ENCODE measurements around the gene FCN1.
"Not testable (repeated sequence)": the region's sequence is repeated elsewhere in the genome, so short reads cannot be mapped to it uniquely, and the experiment has no call there.

Gene FCN1

DNA sequence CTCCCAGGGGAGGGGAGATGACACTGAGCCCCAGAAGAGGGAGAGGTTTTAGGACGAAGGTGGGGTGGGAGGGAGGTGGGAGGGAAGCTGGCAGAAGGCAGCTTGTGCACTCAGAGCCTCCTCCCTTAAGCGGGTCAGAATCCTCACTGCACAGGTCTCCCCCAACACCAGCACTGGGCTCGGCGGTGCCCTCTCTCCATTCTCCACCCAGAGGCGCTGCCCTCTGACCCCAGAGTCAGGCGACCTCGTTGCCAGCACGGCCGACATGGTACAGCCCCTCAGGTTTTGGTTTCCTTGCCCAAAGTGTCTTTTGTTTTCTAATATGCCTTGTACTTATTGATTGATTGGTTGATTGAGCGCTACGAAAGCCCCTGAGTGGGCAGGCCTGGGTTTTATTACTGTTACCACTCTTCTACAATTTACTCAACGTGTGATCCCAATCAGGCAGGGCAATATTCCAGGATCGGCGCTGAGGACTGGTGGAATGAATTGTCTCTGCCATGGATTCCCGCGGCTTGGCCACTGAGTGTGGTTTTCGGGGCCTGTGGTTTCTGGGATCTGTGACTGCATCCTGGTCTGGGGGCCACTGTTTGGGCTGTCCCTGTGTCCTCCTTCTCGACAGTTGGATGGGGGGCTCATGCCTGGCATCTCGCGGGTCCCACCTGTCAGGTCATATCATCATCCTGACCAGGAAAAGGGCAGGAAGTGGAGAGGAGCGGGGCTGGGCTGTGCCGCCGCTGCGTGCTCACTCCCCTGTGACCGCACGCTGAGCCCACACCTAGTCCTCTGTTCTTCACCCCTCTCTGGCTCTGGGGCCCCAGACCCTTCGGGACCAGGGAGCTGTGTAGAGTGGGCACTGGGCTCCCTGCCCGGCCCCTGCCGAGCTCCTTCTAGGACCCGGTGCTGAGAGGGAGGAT, 46.7 kb downstream of the FCN1 start:
- no peak for DNase-seq

DNA sequence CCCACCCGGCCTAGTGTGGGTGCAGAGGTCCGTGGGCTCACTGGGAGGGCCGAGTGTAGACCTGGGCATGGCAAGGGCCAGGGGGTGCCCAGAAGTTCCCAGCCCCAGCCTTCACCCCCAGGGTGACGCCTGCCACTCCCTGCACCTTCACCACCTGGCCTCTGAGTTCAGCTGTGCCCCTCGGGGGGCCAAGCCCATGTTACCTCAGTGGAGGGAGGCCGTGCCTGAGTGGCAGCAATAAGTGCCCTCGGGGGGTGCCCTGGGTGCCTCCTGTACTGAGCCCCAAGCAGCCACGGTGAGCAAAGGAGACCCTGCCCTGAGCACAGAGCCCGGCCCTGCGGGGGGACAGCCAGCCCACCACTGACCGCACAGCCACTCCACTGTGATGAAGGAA, 47.4 kb downstream of the FCN1 start:
- no peak for DNase-seq

DNA sequence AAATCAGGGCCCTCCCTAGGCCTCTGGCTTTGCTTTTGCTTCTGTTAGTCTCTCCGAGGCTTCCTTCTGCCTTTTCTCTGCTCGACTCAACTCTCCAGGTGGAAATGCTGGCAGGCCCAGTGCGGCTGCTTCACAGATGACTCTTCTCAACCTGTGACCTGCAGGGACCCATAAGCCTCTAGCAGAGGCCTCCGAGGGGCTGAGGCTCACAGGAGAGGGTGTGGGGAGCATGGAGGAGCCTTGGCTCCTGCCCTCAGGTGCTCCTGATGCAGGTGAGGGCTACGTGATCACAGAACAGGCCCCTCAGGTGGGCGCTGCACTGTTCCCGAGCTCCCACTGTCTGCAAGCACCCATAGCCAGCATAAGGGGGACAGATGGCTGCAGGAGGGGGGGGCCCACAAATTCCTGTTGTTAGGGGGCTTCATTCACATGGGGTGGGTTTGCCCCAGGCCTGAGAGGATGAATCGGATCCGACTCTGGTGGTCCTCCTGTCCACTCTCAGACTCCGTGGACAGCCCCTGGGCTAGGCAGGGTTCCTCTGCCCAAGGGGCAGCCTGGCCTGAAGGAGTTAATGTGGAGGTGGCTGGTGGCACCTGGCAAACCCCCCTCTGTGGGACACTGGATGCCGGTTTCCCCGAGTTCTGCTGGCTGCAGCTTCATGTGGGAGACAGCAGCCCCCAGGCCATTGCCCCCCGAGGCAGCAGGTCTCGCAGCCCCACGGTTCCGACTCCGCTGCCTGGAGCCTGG, 48.0 kb downstream of the FCN1 start:
- DNase-seq = no peak

DNA sequence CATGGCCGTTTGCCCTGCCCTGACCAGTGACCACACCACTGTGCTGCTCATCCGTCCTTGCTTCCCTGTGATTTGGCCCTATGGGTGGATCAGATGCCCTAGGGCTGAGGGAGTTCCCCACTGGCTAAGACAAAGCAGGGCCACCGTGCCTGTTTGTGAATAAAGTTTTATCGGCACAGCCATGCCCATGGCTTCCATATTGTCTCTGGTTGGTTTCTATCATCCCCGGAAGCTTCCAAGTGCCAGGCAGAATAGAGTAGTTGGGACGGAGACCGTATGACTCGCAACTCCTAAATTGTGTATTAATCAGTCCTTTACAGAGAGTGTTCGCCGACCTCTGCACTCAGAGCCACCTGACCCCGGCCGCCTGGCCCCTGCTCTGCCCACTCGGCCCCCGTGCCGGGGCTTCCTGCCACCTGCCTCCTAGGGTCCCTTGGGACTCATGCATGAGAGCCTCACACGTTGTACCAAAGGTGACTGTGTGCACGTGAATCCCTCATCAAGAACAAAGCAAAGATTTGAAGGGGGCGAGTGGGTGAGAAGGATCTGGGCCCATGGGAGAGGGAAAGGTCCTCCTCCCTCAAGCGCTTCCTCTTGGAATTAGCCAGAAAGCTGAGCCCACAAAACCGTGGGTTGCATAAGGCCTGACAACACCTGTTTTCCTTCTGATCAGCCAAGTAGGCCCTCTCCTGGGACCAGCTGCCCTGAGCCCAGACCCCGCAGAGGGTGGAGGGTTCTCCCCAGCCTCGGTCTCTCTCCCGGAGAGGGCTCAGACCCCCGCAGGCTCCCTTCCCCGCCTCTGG, 48.8 kb downstream of the FCN1 start:
- DNase-seq = no peak

DNA sequence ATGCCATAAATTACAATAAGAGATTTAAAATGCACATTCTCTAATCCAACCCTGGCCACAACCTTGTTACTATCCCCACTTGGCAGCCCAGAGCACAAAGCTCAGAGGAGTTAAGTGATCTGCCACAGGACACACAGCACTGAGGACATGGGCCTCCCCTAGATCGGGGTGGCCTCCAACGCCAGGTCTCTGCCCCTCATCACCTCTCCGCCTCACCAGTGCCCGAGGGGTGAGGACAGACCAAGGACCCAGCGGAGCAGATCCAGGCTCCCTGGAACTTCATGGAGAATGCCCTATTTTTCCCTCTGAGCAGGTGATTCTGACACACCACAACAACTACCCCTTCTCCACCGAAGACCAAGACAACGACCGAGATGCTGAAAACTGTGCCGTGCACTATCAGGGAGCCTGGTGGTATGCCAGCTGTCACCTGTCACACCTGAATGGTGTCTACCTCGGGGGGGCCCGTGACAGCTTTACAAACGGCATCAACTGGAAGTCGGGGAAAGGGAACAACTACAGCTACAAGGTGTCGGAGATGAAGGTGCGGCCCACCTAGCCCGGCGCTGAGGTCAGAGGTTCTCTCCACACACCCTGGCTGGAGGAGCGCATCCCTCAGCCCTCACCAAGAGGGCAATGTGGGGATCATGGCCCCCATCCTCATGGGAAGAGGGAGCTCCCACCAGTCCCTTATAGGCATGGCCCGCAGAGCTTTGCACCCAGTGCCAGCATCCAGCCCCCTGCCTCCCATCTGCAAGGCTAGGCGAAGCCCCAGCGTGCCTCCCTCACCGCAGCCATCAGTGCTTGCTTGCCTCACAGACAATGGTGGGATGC, 49.6 kb downstream of the FCN1 start:
- no peak for DNase-seq

DNA sequence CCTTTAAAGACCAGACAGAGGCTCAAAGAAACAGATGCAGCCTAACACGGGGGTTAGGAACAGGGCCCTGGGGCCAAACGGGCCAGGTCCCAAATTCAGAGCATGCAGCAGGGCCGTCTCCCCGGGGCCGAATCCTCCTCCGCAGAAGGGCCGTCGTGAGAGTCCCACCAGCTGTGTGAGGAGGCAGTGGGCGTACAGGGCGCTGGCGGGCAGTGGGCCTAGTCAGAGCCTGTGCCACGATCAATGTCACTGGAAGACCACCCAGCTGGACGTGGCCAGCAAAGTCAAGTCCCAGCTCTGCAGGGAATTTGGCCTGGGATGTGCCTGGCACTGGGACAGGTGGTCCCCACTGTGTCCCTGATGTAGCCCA, 52.9 kb downstream of the FCN1 start:
- DNase-seq = no peak

DNA sequence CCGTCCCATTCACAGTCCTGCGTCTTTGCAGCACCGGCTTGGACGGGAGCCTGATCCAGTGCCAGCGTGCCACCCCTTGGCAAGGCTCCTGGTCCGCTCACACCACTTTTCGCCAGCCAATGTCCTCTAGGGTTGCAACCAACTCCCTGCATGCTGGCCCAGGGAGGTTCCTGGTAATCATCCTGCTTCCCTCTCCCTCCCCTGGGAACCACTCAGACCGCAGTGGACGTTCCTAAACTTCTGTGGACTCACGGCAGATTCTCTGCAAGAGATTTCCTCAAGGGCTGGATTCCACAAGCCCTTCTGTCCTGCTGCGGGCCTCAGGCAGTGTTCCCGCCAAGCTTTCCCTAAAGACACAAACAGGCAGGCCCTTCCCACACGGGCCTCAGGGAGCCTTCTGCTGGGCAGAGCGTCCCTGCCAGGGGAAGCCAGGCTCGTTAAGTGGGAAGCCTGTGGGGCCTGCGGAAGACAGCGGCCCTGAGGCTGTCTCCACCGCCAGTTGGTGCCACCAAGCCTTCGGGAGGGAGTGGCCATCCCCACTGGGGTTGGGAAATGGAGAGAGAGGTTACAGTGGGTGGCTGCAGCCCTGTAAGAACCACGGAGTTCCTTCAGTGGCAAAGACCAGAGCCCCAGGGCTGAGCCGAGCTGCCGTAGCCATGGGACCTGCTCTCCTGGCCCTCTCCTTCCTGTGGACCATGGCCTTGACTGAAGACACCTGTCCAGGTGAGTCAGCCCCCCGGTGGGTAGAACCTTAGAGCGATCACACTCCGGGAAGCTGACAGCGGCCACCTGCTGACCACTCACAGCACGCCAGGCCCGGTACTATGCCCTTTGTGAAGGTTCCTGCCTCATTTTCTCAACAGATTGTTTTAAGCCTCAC, 53.5 kb downstream of the FCN1 start:
- DNase-seq = no peak

DNA sequence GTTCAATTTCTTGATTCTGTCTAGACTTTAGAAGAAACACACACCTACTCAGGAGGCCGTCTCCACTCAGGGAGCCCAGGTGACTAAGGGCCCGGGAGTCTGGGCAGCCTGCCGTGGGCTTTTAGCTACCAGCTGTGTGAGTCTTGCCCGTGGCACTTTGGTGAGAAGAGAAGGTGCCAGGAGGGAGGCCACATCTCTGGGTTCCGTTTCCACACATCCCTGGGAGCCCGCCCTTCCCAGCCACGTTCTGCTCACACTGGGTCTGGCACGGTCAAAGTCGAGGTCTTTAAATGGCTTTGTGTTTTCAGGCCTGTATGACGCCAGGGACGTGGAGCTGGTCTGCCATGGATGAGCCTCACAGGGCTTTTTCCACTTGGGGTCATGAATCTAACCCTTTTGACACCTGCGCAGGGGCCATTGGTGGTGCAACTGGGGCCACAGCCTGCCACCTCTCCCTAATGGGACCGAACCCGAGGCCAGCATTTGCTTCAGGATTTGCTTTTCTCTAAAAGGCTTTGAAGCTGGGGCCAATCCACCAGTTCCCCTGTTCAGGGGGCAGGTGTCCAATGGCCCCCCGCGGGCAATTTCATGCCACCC, 54.3 kb downstream of the FCN1 start:
- no peak for DNase-seq

DNA sequence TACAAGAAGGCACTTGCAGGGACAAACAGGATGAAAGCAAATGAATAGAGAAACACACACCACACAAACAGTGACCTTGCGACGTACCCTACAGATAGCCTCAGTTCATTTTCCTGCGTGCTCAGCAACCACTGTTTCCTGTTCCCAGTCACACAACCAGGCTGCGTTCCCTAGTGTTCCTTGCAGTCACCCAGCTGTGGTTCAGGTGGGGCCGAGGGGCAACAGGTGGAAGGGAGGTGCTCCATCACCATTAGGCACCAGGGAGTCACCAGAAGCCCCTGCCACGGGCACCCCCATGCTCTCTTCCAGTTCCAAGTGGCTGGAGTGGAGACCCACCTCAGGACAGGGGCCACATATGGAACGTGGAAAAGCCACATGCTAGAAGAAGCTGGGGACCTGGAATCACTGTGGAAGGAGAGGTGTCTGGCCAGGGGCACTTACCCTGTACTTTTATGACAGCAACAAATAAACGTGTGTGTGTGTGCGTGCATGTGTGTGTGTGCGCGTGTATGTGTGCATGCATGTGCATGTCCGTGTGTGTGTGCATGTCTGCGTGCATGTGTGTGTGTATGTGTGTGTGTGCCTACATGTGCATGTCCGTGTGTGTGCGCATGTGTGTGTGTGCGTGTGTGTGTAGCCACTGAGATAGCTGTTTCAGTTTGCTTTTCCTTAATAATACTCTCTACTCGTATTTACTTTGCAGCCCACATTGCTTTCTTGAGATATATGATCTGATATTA, 55.9 kb downstream of the FCN1 start:
- no peak for DNase-seq

DNA sequence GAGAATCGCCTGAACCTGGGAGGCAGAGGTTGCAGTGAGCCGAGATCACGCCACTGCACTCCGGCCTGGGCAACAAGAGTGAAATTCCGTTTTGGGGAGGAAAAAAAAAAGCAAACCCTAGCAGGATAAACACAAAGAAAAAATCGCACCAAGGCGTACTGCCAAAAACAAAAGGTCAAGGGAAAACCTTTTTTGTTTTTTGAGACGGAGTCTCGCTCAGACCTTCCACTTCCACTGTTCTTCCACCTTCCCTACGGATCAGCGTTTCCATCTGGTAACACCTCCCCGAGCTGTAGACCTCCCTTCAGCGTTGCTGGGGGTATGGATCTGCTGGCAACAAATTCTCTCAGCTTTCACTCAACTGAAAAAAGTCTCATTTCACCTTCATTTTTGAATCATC, 57.2 kb downstream of the FCN1 start:
- no peak for DNase-seq

DNA sequence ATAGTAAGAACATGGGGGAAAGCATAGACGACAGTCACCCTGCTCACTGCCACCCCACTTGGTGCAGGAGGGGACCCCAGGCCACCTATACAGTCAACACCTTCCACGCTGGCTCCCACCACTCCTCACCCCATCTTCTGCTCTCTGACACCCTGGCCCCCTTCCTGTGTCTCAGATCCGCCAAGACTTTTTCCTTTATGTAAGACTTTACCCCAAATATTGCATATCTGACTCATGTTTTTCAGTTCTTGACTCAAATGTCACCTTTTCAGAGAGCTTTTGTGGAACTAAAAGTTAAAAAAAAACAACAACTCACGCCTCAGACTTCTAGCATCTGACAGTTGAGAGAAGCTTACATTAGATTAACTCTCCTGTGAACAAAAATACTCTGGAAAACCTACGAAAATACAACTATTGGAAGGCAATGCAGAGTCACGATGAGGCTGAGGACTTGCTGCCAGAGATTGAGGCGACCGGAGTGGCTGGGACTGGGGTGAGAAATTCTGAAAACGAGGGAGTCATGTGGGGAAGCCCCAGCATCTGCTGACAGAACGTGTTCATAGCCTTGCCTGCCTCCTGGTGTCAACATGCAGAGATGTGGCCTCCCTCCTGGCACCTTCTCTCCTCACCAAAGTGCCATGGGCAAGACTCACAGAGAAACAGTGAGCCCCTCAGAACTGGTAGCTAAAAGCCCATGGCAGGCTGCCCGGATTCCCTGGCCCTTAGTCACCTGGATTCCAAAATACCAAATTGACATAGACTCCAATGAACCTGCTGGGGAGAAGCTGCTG, 59.5 kb downstream of the FCN1 start:
- DNase-seq = no peak

DNA sequence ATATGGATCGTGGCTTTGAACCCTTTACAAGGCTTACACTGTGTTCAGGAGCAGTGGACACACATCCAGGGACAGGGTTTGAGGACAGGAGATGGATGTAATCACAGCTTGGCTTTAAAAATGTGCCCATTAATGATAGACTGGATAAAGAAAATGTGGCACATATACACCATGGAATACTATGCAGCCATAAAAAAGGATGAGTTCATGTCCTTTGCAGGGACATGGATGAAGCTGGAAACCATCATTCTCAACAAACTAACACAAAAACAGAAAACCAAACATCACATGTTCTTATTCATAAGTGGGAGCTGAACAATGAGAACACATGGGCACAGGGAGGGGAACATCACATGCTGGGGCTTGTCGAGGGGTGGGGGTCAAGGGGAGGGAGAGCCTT, 60.3 kb downstream of the FCN1 start:
- DNase-seq = not testable (repeated sequence)

DNA sequence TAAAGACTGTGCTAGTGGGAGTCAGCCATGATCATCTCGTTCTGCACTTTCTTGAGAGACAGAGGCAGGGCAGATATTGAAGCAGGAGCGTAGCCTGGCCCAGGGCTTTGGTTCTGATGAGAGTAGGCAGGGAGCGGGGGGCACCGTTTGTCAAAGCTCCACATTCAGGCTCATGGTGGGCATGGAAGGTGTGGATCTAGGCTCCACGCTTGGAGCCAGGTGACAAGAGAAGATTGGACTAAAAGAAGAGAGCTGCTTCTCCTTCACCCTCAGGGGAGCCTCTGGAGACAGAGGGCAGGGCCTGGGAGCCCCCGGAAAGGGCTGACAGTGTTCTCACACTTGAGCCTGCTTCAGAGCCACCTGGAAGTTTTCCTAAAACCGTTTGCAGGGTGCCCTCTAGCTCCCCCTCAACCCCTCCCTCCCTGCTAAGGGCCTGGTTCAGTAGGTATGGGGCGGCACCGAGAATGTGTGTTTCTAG, 61.8 kb downstream of the FCN1 start:
- no peak for DNase-seq

Data from eye (tissue), 1 donor.